IMR-90 (cell line): ENCODE measurements around the gene NEO1. TPM values are rescaled to one million over a fixed set of nuclear protein-coding genes. Genes with fewer than 3 reads are reported as not detected.
A peak's percentile ranks its signal among the peaks of the same experiment; 100 is the strongest.

Experiments used
- ATAC-seq: fragments of 200-7000 bp; cut with Tn5 transposase; 2 replicates; pipeline ENCODE4 v1.9.1; 2020; ENCODE audit warnings: low read depth, mild to moderate bottlenecking, moderate library complexity
- BruUV-seq: library from RNA; stranded (reverse); fragments of 400-500 nt; replicated peaks from 2 replicates; lab custom pipeline; 2021; lab: Mats Ljungman, UMichigan
- CTCF ChIA-PET: fragments of 300-600 bp; formaldehyde crosslinking; extraction: SDS; loops from one replicate; lab custom pipeline; 2021; ENCODE audit warnings: antibody characterized with exemption; lab: Yijun Ruan, JAX
- POLR2A ChIA-PET: fragments of 300-600 bp; sonication (Branson Sonifier 250); formaldehyde crosslinking; loops from one replicate; lab custom pipeline; 2022; ENCODE audit warnings: antibody characterized with exemption; ENCODE audit not compliant: unreplicated experiment; lab: Charles Lee
- DNase-seq: peaks from one replicate; pipeline ENCODE4 v3.0.0; 2013
- H2AFZ ChIP-seq: replicated peaks from 2 replicates; pipeline ENCODE3; 2013; ENCODE audit warnings: low read length, mild to moderate bottlenecking; ENCODE audit not compliant: poor library complexity
- H2AK5ac ChIP-seq: 2 replicates; pipeline ENCODE4 v1.6.1; 2013; ENCODE audit warnings: low read depth, low read length, inconsistent platforms
- H2AK9ac ChIP-seq: replicated peaks from 2 replicates; pipeline ENCODE3; 2013; ENCODE audit warnings: mild to moderate bottlenecking, low read depth, low read length, moderate library complexity; ENCODE audit not compliant: poor library complexity
- H2BK120ac ChIP-seq: 2 replicates; pipeline ENCODE4 v1.6.1; 2013; ENCODE audit warnings: low read depth, low read length, inconsistent platforms
- H2BK15ac ChIP-seq: 3 replicates; pipeline ENCODE4 v1.6.1; 2013; ENCODE audit warnings: low read depth, low read length, inconsistent platforms
- H2BK20ac ChIP-seq: 2 replicates; pipeline ENCODE4 v1.6.1; 2013; ENCODE audit warnings: low read depth, mild to moderate bottlenecking, inconsistent platforms, low read length, moderate library complexity
- H2BK5ac ChIP-seq: 2 replicates; pipeline ENCODE4 v1.6.1; 2013; ENCODE audit warnings: mild to moderate bottlenecking, low read depth, low read length, inconsistent platforms; ENCODE audit not compliant: poor library complexity, severe bottlenecking
- H3K14ac ChIP-seq: replicated peaks from 2 replicates; pipeline ENCODE4 v1.6.1; 2013; ENCODE audit warnings: low read depth, low read length, inconsistent platforms
- H3K18ac ChIP-seq: 2 replicates; pipeline ENCODE4 v1.6.1; 2013; ENCODE audit warnings: low read depth, low read length, control low read depth
- H3K23ac ChIP-seq: 2 replicates; pipeline ENCODE4 v1.6.1; 2013; ENCODE audit warnings: low read depth, low read length, inconsistent platforms
- H3K27ac ChIP-seq: 2 replicates; pipeline ENCODE4 v1.5.1; 2013; ENCODE audit warnings: mild to moderate bottlenecking, control low read depth, low read length; ENCODE audit not compliant: insufficient read depth
- H3K27me3 ChIP-seq: 2 replicates; pipeline ENCODE4 v1.6.1; 2013; ENCODE audit warnings: low read length; ENCODE audit not compliant: control insufficient read depth, insufficient read depth
- H3K36me3 ChIP-seq: 2 replicates; pipeline ENCODE4 v1.6.1; 2013; ENCODE audit warnings: low read length, mixed read lengths; ENCODE audit not compliant: control insufficient read depth, insufficient read depth
- H3K4ac ChIP-seq: 2 replicates; pipeline ENCODE4 v1.6.1; 2013; ENCODE audit warnings: low read depth, low read length, inconsistent platforms
- H3K4me1 ChIP-seq: 2 replicates; pipeline ENCODE4 v1.6.1; 2013; ENCODE audit warnings: low read length, mixed read lengths; ENCODE audit not compliant: control insufficient read depth, insufficient read depth
- H3K4me2 ChIP-seq: 2 replicates; pipeline ENCODE4 v1.6.1; 2013; ENCODE audit warnings: low read depth, mild to moderate bottlenecking, control low read depth, low read length, moderate library complexity
- H3K4me3 ChIP-seq: 2 replicates; pipeline ENCODE4 v1.5.1; 2013; ENCODE audit warnings: low read depth, mild to moderate bottlenecking, control low read depth, low read length, moderate library complexity; ENCODE audit not compliant: insufficient read depth
- H3K56ac ChIP-seq: 2 replicates; pipeline ENCODE4 v1.6.1; 2013; ENCODE audit warnings: low read length, inconsistent platforms; ENCODE audit not compliant: insufficient read depth; ENCODE audit errors: extremely low read depth
- H3K79me1 ChIP-seq, 2 experiments: 2 replicates each; pipeline ENCODE4 v1.6.1; 2013; ENCODE audit warnings: low read length in 2 of 2, inconsistent platforms in 1 of 2, low read depth in 1 of 2
- H3K9ac ChIP-seq: 2 replicates; pipeline ENCODE4 v1.6.1; 2013; ENCODE audit warnings: low read depth, low read length, control low read depth
- H3K9me1 ChIP-seq: 2 replicates; pipeline ENCODE4 v1.6.1; 2013; ENCODE audit warnings: low read length, inconsistent platforms; ENCODE audit not compliant: insufficient read depth
- H3K9me3 ChIP-seq: 2 replicates; pipeline ENCODE4 v1.6.1; 2013; ENCODE audit warnings: low read length; ENCODE audit not compliant: control insufficient read depth, insufficient read depth
- H4K20me1 ChIP-seq: 2 replicates; pipeline ENCODE4 v1.6.1; 2013; ENCODE audit warnings: low read length, inconsistent platforms; ENCODE audit not compliant: insufficient read depth
- H4K5ac ChIP-seq: 2 replicates; pipeline ENCODE4 v1.6.1; 2013; ENCODE audit warnings: mild to moderate bottlenecking, low read depth, low read length, control low read depth
- H4K8ac ChIP-seq, 2 experiments: 2 replicates each; pipeline ENCODE4 v1.6.1; 2013; ENCODE audit warnings: low read depth in 2 of 2, low read length in 2 of 2, control low read depth in 1 of 2, inconsistent platforms in 1 of 2
- H4K91ac ChIP-seq: 2 replicates; pipeline ENCODE4 v1.6.1; 2013; ENCODE audit warnings: low read depth, low read length, inconsistent platforms; ENCODE audit not compliant: insufficient read depth
- MAZ ChIP-seq: IDR thresholded peaks from 2 replicates; pipeline ENCODE4 v1.6.1; 2012; ENCODE audit warnings: low read depth, mild to moderate bottlenecking, low read length, improper control_type of control experiment, moderate library complexity, borderline replicate concordance
- WGBS, 2 experiments: methylation state at CpG; one replicate each; pipeline versions ENCODE4 v1.1.5 to v1.1.7; 2013; ENCODE audit warnings: missing lambda C conversion rate in 2 of 2; ENCODE audit not compliant: insufficient read length in 1 of 2; ENCODE audit errors: extremely low coverage in 2 of 2; 5-methylcytosine and 5-hydroxymethylcytosine counted together
- dilution Hi-C: fragments of 300-500 bp; cut with HindIII; formaldehyde crosslinking; loops from one replicate; pipeline ENCODE4 v1.14.3; 2018; ENCODE audit warnings: low sequenced_read_pairs; ENCODE audit not compliant: unreplicated experiment
- in situ Hi-C: fragments of 300-500 bp; cut with MboI; formaldehyde crosslinking; loops from 3 replicates; pipeline ENCODE4 v1.14.3; 2019; ENCODE audit warnings: low sequenced_read_pairs, inconsistent platforms, mixed read lengths
- intact Hi-C: fragments of 100-400 bp; cut with micrococcal nuclease; formaldehyde crosslinking; loops from 2 replicates; pipeline ENCODE4 v1.10.0; 2022
- polyA plus RNA-seq, 3 experiments: library from polyadenylated mRNA; depleted of rRNA; stranded (reverse); fragments of >200 nt; gene quantifications; 2 replicates each; pipeline ENCODE4 v1.2.3, GENCODE V29; 2012; ENCODE audit warnings: low replicate concordance in 1 of 3
- total RNA-seq: library from RNA; depleted of rRNA; stranded (reverse); fragments of >200 nt; gene quantifications from 2 replicates; pipeline ENCODE4 v1.2.3, GENCODE V29; 2012
- TF ChIP-seq, protein P1 (sequence below): conservative IDR thresholded peaks from 2 replicates; pipeline ENCODE4 v1.5.1; 2012; ENCODE audit warnings: mild to moderate bottlenecking, low read depth, low read length, improper control_type of control experiment

The NEO1 gene
- total and polyA plus RNA-seq, 2 of the 4 experiments (the other 2 are of a cell fraction): 16.3 to 18.5 TPM

DNA sequence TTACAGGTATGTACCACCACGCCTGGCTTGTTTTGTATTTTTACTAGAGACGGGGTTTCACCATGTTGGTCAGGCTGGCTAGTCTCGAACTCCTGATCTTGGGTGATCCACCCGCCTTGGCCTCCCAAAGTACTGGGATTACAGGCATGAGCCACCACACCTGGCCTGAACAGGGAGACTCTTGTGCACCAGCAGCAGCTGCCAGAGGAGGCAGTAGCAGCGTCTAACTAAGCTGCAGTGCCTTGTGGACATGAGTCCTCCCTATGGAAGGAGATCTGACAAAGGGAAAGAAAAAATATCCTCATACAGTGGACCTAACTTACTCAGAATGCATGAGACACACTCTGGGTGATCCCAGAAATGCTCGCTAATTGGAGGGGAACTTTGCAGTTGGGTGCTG lies 36.8 kb upstream of the NEO1 start:
- no peaks in the 10 kb centered on the region for H3K36me3 ChIP-seq
- DNase-seq (no peak), ATAC-seq (no peak)
- no peak overlapping the region for H3K27ac ChIP-seq
- no peak for TF ChIP-seq MAZ
- TF ChIP-seq, protein P1, sequence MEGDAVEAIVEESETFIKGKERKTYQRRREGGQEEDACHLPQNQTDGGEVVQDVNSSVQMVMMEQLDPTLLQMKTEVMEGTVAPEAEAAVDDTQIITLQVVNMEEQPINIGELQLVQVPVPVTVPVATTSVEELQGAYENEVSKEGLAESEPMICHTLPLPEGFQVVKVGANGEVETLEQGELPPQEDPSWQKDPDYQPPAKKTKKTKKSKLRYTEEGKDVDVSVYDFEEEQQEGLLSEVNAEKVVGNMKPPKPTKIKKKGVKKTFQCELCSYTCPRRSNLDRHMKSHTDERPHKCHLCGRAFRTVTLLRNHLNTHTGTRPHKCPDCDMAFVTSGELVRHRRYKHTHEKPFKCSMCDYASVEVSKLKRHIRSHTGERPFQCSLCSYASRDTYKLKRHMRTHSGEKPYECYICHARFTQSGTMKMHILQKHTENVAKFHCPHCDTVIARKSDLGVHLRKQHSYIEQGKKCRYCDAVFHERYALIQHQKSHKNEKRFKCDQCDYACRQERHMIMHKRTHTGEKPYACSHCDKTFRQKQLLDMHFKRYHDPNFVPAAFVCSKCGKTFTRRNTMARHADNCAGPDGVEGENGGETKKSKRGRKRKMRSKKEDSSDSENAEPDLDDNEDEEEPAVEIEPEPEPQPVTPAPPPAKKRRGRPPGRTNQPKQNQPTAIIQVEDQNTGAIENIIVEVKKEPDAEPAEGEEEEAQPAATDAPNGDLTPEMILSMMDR: 0 out of 2 replicates have a peak, but pooled peaks have one; percentile 1
- no peak overlapping the region for H4K8ac ChIP-seq
- dilution Hi-C loops: no loop called here
- H3K23ac ChIP-seq: no peak overlapping the region
- H4K91ac ChIP-seq: peak overlapping the region; percentile 43; the same call in 1 of the 2 replicates
- POLR2A ChIA-PET: no interaction called here
- no peaks in the 10 kb centered on the region for H4K20me1 ChIP-seq
- intact Hi-C loops: no loop called here
- H3K79me1 ChIP-seq: no peaks in the 10 kb centered on the region
- H2AK5ac ChIP-seq: peak overlapping the region; percentile 49; the same call in 1 of the 2 replicates
- peaks cover 3% of the 10 kb centered on the region; the same call in 1 of the 2 replicates for H3K4me1 ChIP-seq
- peak overlapping the region; percentile 75; the same call in 1 of the 3 replicates for H2BK15ac ChIP-seq
- no peak overlapping the region for H3K18ac ChIP-seq
- no peak overlapping the region for H3K56ac ChIP-seq
- 0 out of 2 replicates have a peak overlapping the region, but pooled peaks have one; percentile 21 for H3K14ac ChIP-seq
- no peak overlapping the region for H2BK120ac ChIP-seq
- no peak overlapping the region for H3K4ac ChIP-seq
- 94% methylated on average over 2 of the region's 6 CpGs; no CpG with 5 or more reads in 1 of the 2 experiments for whole genome bisulfite sequencing, 2 experiments
- peaks cover 4% of the 10 kb centered on the region; the same call in 1 of the 2 replicates for H3K9me1 ChIP-seq
- no peak overlapping the region for H2BK5ac ChIP-seq
- H2AFZ ChIP-seq: no peak overlapping the region
- H4K5ac ChIP-seq: peak overlapping the region; percentile 17; the same call in 1 of the 2 replicates
- CTCF ChIA-PET: interaction anchor here (1.4 kb wide), 1 partner anchor 14 kb away, joined by 3 read pairs; no protein-coding TSS in a partner anchor
- in situ Hi-C loops: no loop called here
- H3K27me3 ChIP-seq: no peaks in the 10 kb centered on the region
- BruUV-seq: no TSS peak
- no peak overlapping the region for H2AK9ac ChIP-seq
- H3K9me3 ChIP-seq: no peaks in the 10 kb centered on the region
- H3K4me2 ChIP-seq: no peak overlapping the region
- no peak overlapping the region for H3K9ac ChIP-seq
- peak overlapping the region; percentile 49; the same call in 1 of the 2 replicates for H2BK20ac ChIP-seq
- no peak overlapping the region for H3K4me3 ChIP-seq
